Uterus (tissue), 2 donors: ENCODE data around the gene FAM25C.
"Not testable (repeated sequence)": the region's sequence is repeated elsewhere in the genome, so short reads cannot be mapped to it uniquely, and the experiment has no call there.

Experiments
- POLR2A ChIP-seq, 2 donors: fragments of 450-650 bp; IDR thresholded peaks; one replicate each; pipeline ENCODE4 v1.6.1; 2016; ENCODE audit warnings: antibody characterized with exemption in 2 of 2, mild to moderate bottlenecking in 1 of 2, moderate library complexity in 1 of 2
- TF ChIP-seq, protein P1 (sequence below), 4 experiments: fragments of 200-600 bp in 2 of 4; fragments of 450-650 bp in 2 of 4; sonication (generic) in 2 of 4; IDR thresholded peaks; one replicate each; pipeline ENCODE4 v1.5.1; 2016 to 2019; ENCODE audit warnings: antibody characterized with exemption in 4 of 4, mild to moderate bottlenecking in 2 of 4, moderate library complexity in 1 of 4

DNA sequence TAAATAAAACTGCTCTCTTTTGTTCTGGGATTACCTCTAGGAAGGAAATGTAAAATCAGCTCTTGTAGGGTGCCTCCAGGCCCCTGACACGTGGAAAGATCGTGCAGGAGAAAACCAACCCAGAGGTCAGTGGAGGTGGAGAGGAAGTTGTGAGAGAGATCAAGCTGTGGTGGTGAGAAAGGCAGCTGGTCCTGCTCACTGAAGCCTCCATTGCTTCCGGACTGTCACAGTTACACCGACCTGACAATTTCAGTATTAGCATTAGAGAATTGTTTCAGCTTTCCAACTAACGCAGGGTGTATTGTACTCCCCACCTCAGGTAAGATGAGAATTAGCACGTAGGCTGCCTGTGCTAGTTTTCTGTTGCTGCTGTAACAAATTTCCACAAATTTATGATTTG, 30.6 kb downstream of the FAM25C start:
- TF ChIP-seq POLR2A (IDR thresholded peaks at IDR 0.05) = not testable (repeated sequence)
- TF ChIP-seq, protein P1, sequence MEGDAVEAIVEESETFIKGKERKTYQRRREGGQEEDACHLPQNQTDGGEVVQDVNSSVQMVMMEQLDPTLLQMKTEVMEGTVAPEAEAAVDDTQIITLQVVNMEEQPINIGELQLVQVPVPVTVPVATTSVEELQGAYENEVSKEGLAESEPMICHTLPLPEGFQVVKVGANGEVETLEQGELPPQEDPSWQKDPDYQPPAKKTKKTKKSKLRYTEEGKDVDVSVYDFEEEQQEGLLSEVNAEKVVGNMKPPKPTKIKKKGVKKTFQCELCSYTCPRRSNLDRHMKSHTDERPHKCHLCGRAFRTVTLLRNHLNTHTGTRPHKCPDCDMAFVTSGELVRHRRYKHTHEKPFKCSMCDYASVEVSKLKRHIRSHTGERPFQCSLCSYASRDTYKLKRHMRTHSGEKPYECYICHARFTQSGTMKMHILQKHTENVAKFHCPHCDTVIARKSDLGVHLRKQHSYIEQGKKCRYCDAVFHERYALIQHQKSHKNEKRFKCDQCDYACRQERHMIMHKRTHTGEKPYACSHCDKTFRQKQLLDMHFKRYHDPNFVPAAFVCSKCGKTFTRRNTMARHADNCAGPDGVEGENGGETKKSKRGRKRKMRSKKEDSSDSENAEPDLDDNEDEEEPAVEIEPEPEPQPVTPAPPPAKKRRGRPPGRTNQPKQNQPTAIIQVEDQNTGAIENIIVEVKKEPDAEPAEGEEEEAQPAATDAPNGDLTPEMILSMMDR (IDR thresholded peaks at IDR 0.05) = not testable (repeated sequence)
